Thyroid gland (tissue), 4 donors: ENCODE data around the gene ADGRD1. TPM values are rescaled to one million over a fixed set of nuclear protein-coding genes. Genes with fewer than 3 reads are reported as not detected.

Source experiments
- DNase-seq, 2 donors: peaks; one replicate each; pipeline ENCODE4 v3.0.0-alpha.2; 2019
- H3K27ac ChIP-seq, 3 donors: fragments of 200-600 bp; sonication (generic); 1 replicate in 2 of 3; 2 replicates in 1 of 3; pipeline ENCODE4 v1.5.1; 2016 to 2019; ENCODE audit warnings: mild to moderate bottlenecking in 1 of 3, moderate library complexity in 1 of 3
- H3K27me3 ChIP-seq: fragments of 200-600 bp; sonication (generic); one replicate; pipeline ENCODE4 v1.5.1; 2019
- H3K36me3 ChIP-seq, 2 donors: fragments of 200-600 bp; sonication (generic); one replicate each; pipeline ENCODE4 v1.5.1; 2016 to 2019
- H3K4me1 ChIP-seq, 2 donors: fragments of 200-600 bp; sonication (generic); one replicate each; pipeline ENCODE4 v1.5.1; 2017 to 2019
- H3K4me3 ChIP-seq, 3 donors: fragments of 200-600 bp; sonication (generic); replicated peaks in 1 of 3; 1 replicate in 2 of 3; 2 replicates in 1 of 3; pipeline ENCODE4 v1.5.1; 2016; ENCODE audit warnings: mild to moderate bottlenecking in 1 of 3
- H3K9me3 ChIP-seq: fragments of 200-600 bp; sonication (generic); one replicate; pipeline ENCODE4 v1.5.1; 2017
- POLR2A ChIP-seq, 2 donors: fragments of 450-650 bp; IDR thresholded peaks; one replicate each; pipeline ENCODE4 v1.6.1; 2017; ENCODE audit warnings: antibody characterized with exemption in 2 of 2, mild to moderate bottlenecking in 2 of 2, moderate library complexity in 1 of 2
- WGBS, 2 donors: methylation state at CpG; one replicate each; pipeline ENCODE4 v1.1.5; 2017; 5-methylcytosine and 5-hydroxymethylcytosine counted together
- intact Hi-C: fragments of 100-400 bp; cut with DNase I; formaldehyde crosslinking; loops from one replicate; pipeline ENCODE4 v1.15.1; 2023
- total RNA-seq, 4 donors: library from RNA; depleted of rRNA; stranded (reverse); fragments of >200 nt; gene quantifications; one replicate each; pipeline ENCODE4 v1.2.3, GENCODE V29; 2016
- TF ChIP-seq, protein P1 (sequence below), 6 experiments: fragments of 200-600 bp in 3 of 6; fragments of 450-650 bp in 3 of 6; sonication (generic) in 3 of 6; IDR thresholded peaks; one replicate each; pipeline ENCODE4 v1.5.1; 2016 to 2019; ENCODE audit warnings: antibody characterized with exemption in 6 of 6, mild to moderate bottlenecking in 2 of 6, inconsistent platforms in 1 of 6, moderate library complexity in 1 of 6

The ADGRD1 gene
- total RNA-seq, 4 donors from 2014 or later, result 14.1 to 44.3 (median 24.7) TPM

DNA sequence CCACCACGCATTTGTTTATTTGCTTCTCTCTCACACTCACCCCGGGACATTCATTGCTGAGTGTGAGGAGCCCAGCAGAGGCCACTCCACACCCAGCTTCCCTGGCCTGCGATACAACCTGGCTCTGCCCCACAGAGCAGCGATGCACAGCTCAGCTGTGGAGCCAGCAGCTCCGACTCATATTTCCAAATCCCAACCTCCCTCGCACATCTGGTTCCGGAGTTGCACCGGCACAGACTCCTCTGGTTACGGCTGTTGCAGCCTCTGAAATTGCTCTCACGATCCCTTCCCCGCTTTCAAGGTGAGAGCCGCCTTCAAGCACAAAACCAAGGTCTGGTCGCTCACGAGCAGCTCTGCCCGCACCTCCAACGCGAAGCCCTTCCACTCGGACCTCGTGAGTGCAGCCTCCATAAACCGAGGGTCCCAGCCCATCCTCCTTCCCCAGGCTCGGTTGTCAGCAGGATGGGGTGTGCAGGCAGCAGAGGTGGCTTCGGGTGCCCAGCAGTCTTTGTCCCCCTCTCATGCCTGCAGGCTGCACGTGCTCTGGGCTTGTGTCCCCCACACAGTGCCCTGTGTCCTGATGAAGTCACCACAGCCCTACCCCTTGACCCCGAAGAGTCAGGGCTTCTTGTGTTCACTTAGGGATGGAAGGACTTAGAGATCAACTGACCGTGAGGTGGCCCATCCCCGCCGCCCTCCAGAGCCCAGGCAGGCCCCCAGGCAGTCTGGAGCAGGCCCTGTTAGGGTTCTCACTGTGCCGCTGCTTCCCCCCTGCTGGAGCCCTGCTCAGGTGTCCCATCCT, 184.3 kb downstream of the ADGRD1 start:
- Histone ChIP-seq H3K27ac (no peak overlapping the region), H3K9me3 (no peaks in the 10 kb centered on the region), H3K4me3 (no peak overlapping the region), H3K4me1 (no peaks in the 10 kb centered on the region), H3K27me3 (no peaks in the 10 kb centered on the region), H3K36me3 (no peaks in the 10 kb centered on the region)
- no peak for TF ChIP-seq POLR2A (IDR thresholded peaks at IDR 0.05)
- TF ChIP-seq, protein P1, sequence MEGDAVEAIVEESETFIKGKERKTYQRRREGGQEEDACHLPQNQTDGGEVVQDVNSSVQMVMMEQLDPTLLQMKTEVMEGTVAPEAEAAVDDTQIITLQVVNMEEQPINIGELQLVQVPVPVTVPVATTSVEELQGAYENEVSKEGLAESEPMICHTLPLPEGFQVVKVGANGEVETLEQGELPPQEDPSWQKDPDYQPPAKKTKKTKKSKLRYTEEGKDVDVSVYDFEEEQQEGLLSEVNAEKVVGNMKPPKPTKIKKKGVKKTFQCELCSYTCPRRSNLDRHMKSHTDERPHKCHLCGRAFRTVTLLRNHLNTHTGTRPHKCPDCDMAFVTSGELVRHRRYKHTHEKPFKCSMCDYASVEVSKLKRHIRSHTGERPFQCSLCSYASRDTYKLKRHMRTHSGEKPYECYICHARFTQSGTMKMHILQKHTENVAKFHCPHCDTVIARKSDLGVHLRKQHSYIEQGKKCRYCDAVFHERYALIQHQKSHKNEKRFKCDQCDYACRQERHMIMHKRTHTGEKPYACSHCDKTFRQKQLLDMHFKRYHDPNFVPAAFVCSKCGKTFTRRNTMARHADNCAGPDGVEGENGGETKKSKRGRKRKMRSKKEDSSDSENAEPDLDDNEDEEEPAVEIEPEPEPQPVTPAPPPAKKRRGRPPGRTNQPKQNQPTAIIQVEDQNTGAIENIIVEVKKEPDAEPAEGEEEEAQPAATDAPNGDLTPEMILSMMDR (IDR thresholded peaks at IDR 0.05), result peak in 1 of 6 experiments; percentile 41
- WGBS, 2 donors, result 69 to 78% methylated on average over 19 to 27 of the region's 28 CpGs
- intact Hi-C loops, result no loop called here
- no peak for DNase-seq

- no peak overlapping the region for H3K4me3 ChIP-seq
- 88 to 93% methylated on average over 27 to 32 of the region's 34 CpGs for WGBS, 2 donors
These were observed 185.1 kb downstream of the ADGRD1 start for GRCh38 chr12:131138638-131139362.

DNA sequence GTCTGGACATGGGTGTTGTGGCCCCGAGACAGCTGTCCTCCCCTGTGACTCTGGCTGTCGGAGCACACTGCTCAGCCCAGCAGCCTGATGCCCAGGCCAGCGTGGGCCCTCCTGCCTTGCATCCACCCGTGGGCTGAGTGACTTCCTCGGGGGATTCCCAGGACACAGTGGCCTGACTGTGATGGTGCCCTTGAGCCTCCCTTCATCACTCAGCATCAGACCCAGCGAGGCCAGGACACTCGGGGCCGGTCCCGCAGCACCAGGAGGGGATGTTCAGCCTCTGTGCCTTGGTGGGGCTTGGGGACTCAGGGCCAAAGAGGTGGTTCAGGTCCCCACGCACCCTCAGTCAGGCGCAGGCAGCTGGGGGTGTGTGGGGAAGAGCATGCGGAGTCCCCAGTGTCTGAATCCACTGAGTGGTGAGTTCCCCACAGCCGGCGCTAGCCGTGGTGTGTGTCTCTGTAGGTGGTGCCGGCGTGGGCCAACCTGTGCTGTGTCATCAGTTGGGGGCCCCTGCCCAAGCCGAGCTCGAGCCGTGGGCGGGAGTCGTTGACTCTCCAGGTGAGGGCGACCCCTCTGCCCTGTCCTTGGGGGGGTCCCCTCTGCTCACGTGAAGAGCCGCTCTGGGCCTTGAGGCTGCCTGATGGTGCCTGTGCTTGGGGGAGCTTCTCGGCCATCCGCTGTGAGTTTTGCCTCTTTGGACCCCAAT, 185.8 kb downstream of the ADGRD1 start:
- Histone ChIP-seq H3K4me1 (no peaks in the 10 kb centered on the region), H3K27ac (no peak overlapping the region), H3K36me3 (no peaks in the 10 kb centered on the region), H3K27me3 (no peaks in the 10 kb centered on the region), H3K9me3 (no peaks in the 10 kb centered on the region), H3K4me3 (no peak overlapping the region)
- intact Hi-C loops, result no loop called here
- no peak for DNase-seq
- TF ChIP-seq, protein P1 (IDR thresholded peaks at IDR 0.05), result no peak
- TF ChIP-seq POLR2A (IDR thresholded peaks at IDR 0.05), result no peak
- 85 to 93% methylated on average over 17 to 23 of the region's 27 CpGs for WGBS, 2 donors

More at GRCh38 chr12:131138638-131139362, 185.1 kb downstream of the ADGRD1 start:
- H3K36me3 ChIP-seq, result no peaks in the 10 kb centered on the region
- intact Hi-C loops, result no loop called here
- TF ChIP-seq, protein P1 (IDR thresholded peaks at IDR 0.05), result no peak
- no peak for TF ChIP-seq POLR2A (IDR thresholded peaks at IDR 0.05)
- DNase-seq, result no peak
- H3K4me1 ChIP-seq, result no peaks in the 10 kb centered on the region
- no peaks in the 10 kb centered on the region for H3K27me3 ChIP-seq
- no peaks in the 10 kb centered on the region for H3K9me3 ChIP-seq
- H3K27ac ChIP-seq, result no peak overlapping the region

DNA sequence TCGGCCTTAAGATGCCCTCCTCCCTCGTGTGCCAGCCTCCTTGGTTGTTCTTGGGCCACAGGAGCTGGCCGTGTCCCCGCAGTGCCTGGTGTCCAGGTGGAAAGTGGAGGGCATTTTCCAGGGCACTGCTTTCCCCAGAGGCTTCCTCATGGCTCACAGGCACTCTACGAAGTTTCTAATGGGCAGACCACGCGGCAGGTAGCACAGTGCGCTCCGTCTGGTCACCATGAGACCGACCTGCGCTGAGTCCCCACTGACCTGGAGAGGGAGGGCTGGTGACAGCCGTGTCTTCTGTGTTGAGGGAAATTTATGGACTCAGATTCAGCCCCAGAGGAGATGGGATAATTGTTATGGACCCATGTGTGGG, 186.3 kb downstream of the ADGRD1 start:
- no peaks in the 10 kb centered on the region for H3K4me1 ChIP-seq
- 90 to 93% methylated on average over 12 of the region's 12 CpGs for whole genome bisulfite sequencing, 2 donors

GRCh38 chr12:131140697-131141096, 187.0 kb downstream of the ADGRD1 start:
- no peaks in the 10 kb centered on the region for H3K36me3 ChIP-seq
- intact Hi-C loops, result no loop called here
- no peak for DNase-seq
- no peak overlapping the region for H3K27ac ChIP-seq
- H3K4me1 ChIP-seq, result no peaks in the 10 kb centered on the region
- no peak for TF ChIP-seq POLR2A (IDR thresholded peaks at IDR 0.05)
- TF ChIP-seq, protein P1 (IDR thresholded peaks at IDR 0.05), result no peak
- H3K4me3 ChIP-seq, result no peak overlapping the region
- H3K27me3 ChIP-seq, result no peaks in the 10 kb centered on the region
- H3K9me3 ChIP-seq, result no peaks in the 10 kb centered on the region
- WGBS, 2 donors, result 97% methylated on average over 9 to 10 of the region's 10 CpGs

More for the DNA sequence above, 186.3 kb downstream of the ADGRD1 start:
- no peak overlapping the region for H3K4me3 ChIP-seq
- H3K27me3 ChIP-seq, result no peaks in the 10 kb centered on the region
- intact Hi-C loops, result no loop called here
- H3K27ac ChIP-seq, result no peak overlapping the region
- H3K9me3 ChIP-seq, result no peaks in the 10 kb centered on the region
- TF ChIP-seq POLR2A (IDR thresholded peaks at IDR 0.05), result no peak
- no peak for DNase-seq
- H3K36me3 ChIP-seq, result no peaks in the 10 kb centered on the region
